GM18861 (cell line): ENCODE results near the gene LRRC19.

Experiments
- ATAC-seq: cut with Tn5 transposase; IDR thresholded peaks from one replicate; pipeline ENCODE4 v1.9.1; 2021; ENCODE audit not compliant: unreplicated experiment

The LRRC19 gene

DNA sequence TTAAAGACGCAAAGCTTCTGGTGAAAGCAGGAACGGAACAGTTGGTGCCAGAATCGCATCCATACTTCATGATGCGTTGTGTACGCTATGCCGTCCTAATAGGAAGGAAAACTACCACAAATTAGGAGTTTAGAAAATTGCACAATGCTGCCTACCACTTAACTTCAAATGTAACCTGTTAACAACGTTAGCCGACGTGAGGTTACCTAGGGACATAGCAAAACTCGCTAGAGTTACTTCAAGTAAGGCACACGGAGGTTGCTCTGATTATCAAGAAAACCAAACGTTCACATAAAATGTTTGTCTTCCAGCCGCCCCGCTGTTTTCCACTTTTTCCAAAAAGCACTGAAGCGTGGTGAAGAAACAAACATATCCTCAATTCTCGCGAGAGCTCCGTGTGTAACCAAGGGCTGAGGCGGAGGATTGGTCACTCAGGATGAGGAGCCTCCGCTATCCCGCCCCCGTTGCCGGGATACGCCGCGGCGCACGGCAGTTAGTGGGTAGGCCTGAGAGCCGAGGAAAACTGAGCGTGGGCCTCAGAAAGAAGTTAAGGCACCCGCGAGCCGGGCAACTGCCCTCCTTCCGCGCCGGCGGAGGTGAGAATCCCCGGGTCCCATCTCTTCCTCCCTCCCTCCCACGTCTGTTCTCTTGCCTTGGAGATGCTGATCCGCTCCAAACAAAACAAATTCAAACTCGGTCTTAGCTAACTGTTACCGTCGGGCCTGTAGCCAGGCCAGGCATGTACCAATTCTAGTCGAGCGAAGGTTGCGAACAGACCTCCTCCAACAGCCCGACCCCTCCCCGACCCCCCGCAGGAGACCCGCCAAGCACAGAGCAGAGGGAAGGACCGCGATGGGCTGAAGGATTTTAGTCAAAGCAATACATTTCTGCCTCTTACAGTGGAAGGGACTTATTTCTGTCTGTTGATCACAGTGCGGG is 49.3 kb downstream of the LRRC19 start, which contains the start of gene IFT74:
Gene IFT74 (plus strand): TSS at position 492 of the 939 bp plus-strand sequence. CDS start 5,556 bp downstream, outside the sequence.
- ATAC-seq = peak; percentile 97

GRCh38 chr9:26955222-26955903 is 50.1 kb downstream of the LRRC19 start:
- peak; percentile 27 for ATAC-seq

DNA sequence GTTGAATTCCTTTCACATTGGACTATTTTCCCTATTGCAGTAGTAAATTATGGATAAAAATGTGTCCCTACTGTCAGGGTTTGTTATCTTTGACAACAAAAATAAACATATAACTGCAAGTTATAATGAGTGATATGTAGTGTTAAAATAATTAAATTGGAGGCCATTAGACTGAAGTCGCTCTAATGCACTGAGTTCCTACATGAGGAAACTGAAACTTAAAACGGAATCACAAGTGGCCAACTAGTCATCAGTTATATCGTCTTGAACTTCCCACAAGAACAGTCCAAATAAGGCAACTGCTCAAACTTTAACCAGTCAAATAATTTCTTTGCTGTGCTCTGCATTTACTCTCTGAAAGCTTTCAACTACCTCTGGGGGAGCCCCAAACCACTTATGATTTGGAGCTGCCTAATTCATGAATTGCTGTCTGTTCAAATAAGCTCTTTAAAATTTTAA is 51.4 kb downstream of the LRRC19 start:
- peak; percentile 32 for ATAC-seq

- ATAC-seq = no peak
Measured at GRCh38 chr9:26951794-26952193, 53.7 kb downstream of the LRRC19 start.

- ATAC-seq = no peak
Measured at GRCh38 chr9:26950521-26950920, 55.0 kb downstream of the LRRC19 start.

- no peak for ATAC-seq
Measured at GRCh38 chr9:26949637-26950069, 55.8 kb downstream of the LRRC19 start.

- ATAC-seq = no peak
Measured at GRCh38 chr9:26947736-26948135, 57.7 kb downstream of the LRRC19 start.

DNA sequence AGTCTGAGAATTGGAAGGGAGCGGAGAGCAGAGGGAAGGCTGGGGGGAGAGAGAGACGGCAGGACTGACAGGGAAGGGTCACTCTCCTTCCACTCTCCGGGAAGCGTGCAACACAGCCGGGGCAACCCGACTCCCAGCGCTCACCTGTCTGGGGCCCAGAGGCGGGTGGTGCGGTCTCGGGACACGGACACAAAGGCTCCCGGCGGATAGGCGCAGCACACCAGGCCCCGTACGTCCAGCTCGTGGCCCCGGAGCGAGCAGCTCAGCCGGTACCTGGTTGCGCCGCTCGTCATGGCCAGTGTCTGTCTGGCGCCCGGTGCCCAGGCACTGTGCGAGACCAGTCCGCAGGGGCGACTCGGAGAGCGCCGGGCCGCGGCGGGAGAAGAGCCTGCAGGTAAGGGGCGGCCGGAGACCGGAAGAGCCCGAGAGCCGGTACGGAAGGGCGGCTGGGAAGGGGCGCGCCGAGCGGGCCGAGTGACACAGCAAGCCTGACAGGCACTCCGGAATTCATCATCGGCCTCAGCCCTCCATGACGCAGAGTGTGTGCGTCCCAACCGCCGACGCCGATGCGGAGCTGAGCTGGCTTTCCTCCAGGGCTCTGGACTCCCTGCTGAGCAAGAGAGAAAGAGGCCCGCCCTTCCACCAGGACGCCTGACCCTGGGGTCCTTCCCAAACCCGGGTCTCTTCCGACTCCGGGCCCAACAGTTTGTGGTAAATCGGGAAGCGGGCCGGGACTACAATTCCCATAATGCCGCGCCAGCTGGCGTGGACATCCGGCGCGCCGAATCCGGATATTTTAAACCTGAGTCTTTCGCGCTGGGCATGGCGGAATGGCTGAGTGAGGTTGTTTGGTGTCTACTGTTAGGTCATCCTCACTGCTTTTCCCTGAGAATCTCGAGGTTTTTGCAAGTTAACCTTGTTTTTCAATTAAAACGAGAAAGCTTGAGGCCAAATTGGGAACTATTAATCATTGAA is 58.4 kb downstream of the LRRC19 start, which contains the start of gene PLAA:
Gene PLAA (minus strand): TSS at position 490 of the 975 bp plus-strand sequence. CDS start 197 bp downstream, at position 293.
- peak; percentile 98 for ATAC-seq

DNA sequence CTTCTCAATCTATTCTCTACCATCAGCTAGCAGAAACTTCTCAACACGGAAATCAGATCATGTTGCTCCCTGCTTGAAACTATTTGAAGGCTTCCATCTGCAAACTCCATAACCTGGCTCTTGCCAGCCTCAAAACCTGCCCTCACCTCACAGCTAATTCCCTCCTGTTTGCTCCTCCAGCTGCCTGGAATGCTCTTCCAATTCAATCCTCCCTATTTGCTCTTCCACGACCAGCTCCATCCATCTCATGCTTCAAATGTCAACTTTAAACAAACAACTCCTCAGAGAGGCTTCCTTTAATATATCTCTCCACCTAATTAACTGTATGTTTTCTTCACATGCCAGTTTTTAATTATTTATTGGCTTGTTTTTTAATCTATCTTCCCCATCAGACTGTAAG is 59.9 kb downstream of the LRRC19 start:
- no peak for ATAC-seq
